AG04450 (cell line): ENCODE results near the gene LIMS2. TPM values are rescaled to one million over a fixed set of nuclear protein-coding genes. Genes with fewer than 3 reads are reported as not detected.

Source experiments
- CTCF ChIA-PET: fragments of 300-600, 350-600 bp; formaldehyde crosslinking; extraction: SDS; loops from one replicate; lab custom pipeline; 2022; ENCODE audit warnings: antibody characterized with exemption, inconsistent platforms; lab: Charles Lee
- POLR2A ChIA-PET: fragments of 350-600 bp; formaldehyde crosslinking; extraction: SDS; loops from one replicate; lab custom pipeline; 2021; ENCODE audit warnings: antibody characterized with exemption, inconsistent platforms; lab: Yijun Ruan, JAX
- DNase-seq: peaks from one replicate; pipeline ENCODE4 v3.0.0-alpha.2; 2011; ENCODE audit warnings: low read depth, low spot score
- H3K27ac ChIP-seq: one replicate; pipeline ENCODE4 v1.5.1; 2012; ENCODE audit warnings: low read depth, low read length, control low read depth
- H3K27me3 ChIP-seq: one replicate; pipeline ENCODE4 v1.6.0; 2012; ENCODE audit warnings: low read length; ENCODE audit not compliant: control insufficient read depth, insufficient read depth
- H3K4me3 ChIP-seq: 2 replicates; pipeline ENCODE4 v1.5.1; 2011; ENCODE audit warnings: mild to moderate bottlenecking, low read depth, low read length, control low read depth
- H3K9me3 ChIP-seq: 2 replicates; pipeline ENCODE4 v1.5.1; 2012; ENCODE audit warnings: low read length; ENCODE audit not compliant: control insufficient read depth, insufficient read depth
- CTCF ChIP-seq: IDR thresholded peaks from 2 replicates; pipeline ENCODE4 v1.5.1; 2011; ENCODE audit warnings: low read depth, low read length, control low read depth, inconsistent platforms
- polyA plus RNA-seq: library from polyadenylated mRNA; depleted of rRNA; stranded (reverse); fragments of >200 nt; gene quantifications from 2 replicates; pipeline ENCODE4 v1.2.3, GENCODE V29; 2011

Gene LIMS2
- polyA plus RNA-seq, 1 experiment, result 6.3 TPM

- DNase-seq, result no peak
- ChIA-PET POLR2A (no interaction called here), CTCF (no interaction called here)
- peak overlapping the region; percentile 13 for H3K27ac ChIP-seq
- no peaks in the 10 kb centered on the region for H3K9me3 ChIP-seq
- TF ChIP-seq CTCF, result no peak
- H3K4me3 ChIP-seq, result no peak overlapping the region
- no peaks in the 10 kb centered on the region for H3K27me3 ChIP-seq
Observed at GRCh38 chr2:127719301-127720218, 44.2 kb upstream of the LIMS2 start.

GRCh38 chr2:127718271-127718670 is 42.9 kb upstream of the LIMS2 start:
- Histone ChIP-seq H3K27me3 (no peaks in the 10 kb centered on the region), H3K27ac (no peak overlapping the region), H3K9me3 (peaks cover 3% of the 10 kb centered on the region; the same call in 1 of the 2 replicates), H3K4me3 (no peak overlapping the region)
- CTCF ChIA-PET, result no interaction called here
- no peak for TF ChIP-seq CTCF
- POLR2A ChIA-PET, result no interaction called here
- no peak for DNase-seq

- Histone ChIP-seq H3K27me3 (no peaks in the 10 kb centered on the region), H3K4me3 (no peak overlapping the region), H3K27ac (no peak overlapping the region), H3K9me3 (peaks cover 3% of the 10 kb centered on the region; the same call in 1 of the 2 replicates)
- no peak for TF ChIP-seq CTCF
- DNase-seq, result no peak
- CTCF ChIA-PET, result no interaction called here
- POLR2A ChIA-PET, result no interaction called here
Observed at GRCh38 chr2:127715778-127716449, 40.6 kb upstream of the LIMS2 start.

- H3K27ac ChIP-seq, result no peak overlapping the region
- no peak for DNase-seq
- H3K9me3 ChIP-seq, result peaks cover 3% of the 10 kb centered on the region; the same call in 1 of the 2 replicates
- CTCF ChIA-PET, result interaction anchor here (1.1 kb wide), 1 partner anchor 18 kb away, joined by 3 read pairs; no protein-coding TSS in a partner anchor
- H3K27me3 ChIP-seq, result no peaks in the 10 kb centered on the region
- TF ChIP-seq CTCF, result no peak
- POLR2A ChIA-PET, result no interaction called here
- H3K4me3 ChIP-seq, result no peak overlapping the region
Observed at GRCh38 chr2:127713562-127713961, 38.2 kb upstream of the LIMS2 start.

- CTCF ChIA-PET, result no interaction called here
- TF ChIP-seq CTCF, result no peak
- H3K27ac ChIP-seq, result no peak overlapping the region
- H3K4me3 ChIP-seq, result no peak overlapping the region
- peaks cover 3% of the 10 kb centered on the region; the same call in 1 of the 2 replicates for H3K9me3 ChIP-seq
- H3K27me3 ChIP-seq, result no peaks in the 10 kb centered on the region
- POLR2A ChIA-PET, result no interaction called here
- DNase-seq, result no peak
Observed at GRCh38 chr2:127712999-127713398, 37.7 kb upstream of the LIMS2 start.
